NCI-H146 treated with DMSO at 0.1 percent for 48 hours (cell line): ENCODE data around the gene SLC2A4RG.

Experiments used
- DNase-seq: peaks from one replicate; lab custom pipeline; 2025; ENCODE audit not compliant: unreplicated experiment; lab: John Stamatoyannopoulos, UW

SLC2A4RG gene, protein sequence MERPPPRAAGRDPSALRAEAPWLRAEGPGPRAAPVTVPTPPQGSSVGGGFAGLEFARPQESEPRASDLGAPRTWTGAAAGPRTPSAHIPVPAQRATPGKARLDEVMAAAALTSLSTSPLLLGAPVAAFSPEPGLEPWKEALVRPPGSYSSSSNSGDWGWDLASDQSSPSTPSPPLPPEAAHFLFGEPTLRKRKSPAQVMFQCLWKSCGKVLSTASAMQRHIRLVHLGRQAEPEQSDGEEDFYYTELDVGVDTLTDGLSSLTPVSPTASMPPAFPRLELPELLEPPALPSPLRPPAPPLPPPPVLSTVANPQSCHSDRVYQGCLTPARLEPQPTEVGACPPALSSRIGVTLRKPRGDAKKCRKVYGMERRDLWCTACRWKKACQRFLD

DNA sequence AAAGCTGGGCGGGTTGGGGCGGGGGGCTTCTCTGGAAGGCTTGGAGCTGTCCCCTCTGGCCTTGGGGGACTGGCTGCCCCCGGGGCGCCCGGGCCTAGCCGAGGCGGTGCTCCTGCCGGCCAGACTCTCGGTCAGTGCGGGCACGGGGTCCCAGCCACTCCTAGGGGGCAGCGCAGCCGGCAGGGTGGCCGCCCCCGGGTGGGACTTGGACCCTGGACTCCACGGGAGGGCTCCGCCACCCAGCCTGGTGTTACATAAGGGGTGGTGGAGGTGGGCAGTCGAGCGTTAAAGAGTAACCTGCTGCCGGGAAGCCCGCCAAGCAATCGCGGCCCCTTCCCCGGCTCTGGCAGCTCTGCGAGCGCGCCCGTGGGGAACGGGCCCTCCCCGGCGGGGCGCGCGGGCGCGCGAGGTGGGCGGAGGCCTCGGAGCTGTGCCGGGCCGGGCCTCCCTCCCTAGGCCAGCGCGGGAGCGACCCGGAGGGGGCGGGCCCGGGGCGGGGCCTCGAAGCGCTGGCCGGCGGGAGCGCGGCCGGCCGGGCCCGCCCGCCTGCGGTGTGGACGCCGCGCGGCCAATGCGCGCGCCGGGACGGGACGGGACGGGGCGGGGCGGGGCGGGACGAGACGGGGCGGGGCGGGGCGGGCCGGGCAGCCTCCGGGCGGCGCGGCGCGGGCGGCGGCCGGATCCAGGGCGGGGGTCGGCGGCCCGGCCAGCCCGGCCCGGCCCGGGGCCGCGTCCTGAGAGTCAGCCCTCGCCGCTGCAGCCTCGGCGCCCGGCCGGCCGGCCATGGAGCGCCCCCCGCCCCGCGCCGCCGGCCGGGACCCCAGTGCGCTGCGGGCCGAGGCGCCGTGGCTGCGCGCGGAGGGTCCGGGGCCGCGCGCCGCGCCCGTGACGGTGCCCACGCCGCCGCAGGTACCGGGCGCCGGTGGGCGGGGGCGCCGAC, at the start of gene SLC2A4RG:
Gene SLC2A4RG (plus strand): TSS at position 647 of the 940 bp plus-strand sequence. CDS start 137 bp downstream, at position 784.
- no peak for DNase-seq

DNA sequence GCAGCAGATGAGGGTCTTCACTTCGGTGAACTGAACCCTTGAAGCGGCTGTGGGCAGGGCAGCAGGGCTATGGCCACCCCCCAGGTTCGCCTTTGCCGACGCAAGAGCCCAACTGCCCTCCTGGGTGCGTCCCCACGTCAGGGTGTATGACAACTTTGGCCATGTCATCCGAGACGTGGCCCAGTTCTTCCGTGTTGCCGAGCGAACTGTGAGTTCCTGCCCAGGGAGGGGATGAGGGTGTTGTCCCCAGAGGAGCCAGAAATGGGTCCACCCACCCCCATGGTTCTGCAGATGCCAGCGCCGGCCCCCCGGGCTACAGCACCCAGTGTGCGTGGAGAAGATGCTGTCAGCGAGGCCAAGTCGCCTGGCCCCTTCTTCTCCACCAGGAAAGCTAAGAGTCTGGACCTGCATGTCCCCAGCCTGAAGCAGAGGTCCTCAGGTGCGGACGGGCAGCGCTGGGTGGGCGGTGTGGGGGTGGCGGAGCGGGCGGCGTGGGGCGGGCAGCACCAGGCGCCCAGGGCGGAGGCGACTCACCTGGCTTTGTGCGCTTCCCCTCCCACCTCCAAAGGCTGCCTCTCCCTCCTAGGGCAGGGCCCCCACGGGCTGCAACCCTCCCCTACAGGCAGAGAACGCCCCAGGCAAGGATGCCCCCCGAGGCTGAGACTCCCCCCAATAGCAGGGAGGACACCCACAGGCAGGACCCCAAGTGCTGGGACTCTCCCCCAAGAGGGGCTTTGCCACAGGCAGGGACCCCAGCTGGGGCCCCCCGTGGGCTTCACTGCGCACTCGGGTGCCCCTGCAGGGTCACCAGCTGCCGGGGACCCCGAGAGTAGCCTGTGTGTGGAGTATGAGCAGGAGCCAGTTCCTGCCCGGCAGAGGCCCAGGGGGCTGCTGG, 49.3 kb upstream of the SLC2A4RG start:
- no peak for DNase-seq

GRCh38 chr20:63690898-63691710, 48.5 kb upstream of the SLC2A4RG start:
- no peak for DNase-seq

- DNase-seq = no peak
Observed at GRCh38 chr20:63691711-63692435, 47.7 kb upstream of the SLC2A4RG start.

DNA sequence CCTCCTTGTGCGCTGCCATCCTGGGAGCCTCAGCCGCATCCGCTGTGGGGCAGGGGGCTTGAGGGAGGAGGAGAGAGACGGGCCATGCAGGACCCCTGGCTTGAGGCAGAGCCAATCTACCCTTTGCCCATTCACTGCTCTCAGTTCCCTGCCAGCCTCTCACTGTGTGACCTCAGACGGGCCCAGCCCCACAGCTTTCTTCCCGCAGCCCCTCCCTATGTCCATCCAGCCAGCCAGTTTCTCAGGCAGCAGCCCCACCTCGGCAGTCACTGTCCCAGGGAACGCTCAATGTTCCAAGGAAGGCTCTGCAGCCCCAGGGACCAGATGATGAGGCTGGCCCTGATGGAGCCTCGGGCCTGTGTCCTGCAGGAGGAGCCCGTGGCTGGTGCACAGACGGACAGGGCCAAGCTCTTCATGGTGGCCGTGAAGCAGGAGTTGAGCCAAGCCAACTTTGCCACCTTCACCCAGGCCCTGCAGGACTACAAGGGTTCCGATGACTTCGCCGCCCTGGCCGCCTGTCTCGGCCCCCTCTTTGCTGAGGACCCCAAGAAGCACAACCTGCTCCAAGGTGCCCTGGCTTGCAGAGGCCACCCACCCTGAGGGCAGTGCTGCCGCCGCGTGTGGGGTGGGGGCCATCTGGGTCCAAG, 47.0 kb upstream of the SLC2A4RG start:
- DNase-seq = no peak

DNA sequence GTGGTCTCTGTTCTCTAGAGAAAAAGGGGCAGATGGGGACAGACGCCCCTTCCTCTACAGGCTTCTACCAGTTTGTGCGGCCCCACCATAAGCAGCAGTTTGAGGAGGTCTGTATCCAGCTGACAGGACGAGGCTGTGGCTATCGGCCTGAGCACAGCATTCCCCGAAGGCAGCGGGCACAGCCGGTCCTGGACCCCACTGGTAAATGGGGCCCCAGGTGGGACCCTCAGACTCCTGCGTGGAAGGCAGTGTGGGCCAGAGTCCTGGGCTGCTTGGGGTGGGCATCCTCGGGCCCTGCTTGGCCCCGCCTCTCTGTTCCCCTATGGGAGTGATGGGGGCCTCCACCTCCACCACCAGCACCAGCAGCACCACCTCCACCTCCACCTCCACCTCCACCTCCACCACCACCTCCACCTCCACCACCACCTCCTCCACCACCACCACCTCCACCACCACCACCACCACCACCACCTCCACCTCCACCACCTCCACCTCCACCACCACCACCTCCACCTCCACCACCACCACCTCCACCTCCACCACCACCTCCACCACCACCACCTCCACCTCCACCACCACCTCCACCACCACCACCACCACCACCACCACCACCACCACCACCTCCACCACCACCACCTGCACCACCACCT, 46.4 kb upstream of the SLC2A4RG start:
- DNase-seq = no peak

GRCh38 chr20:63693733-63694583, 45.6 kb upstream of the SLC2A4RG start:
- DNase-seq = no peak

DNA sequence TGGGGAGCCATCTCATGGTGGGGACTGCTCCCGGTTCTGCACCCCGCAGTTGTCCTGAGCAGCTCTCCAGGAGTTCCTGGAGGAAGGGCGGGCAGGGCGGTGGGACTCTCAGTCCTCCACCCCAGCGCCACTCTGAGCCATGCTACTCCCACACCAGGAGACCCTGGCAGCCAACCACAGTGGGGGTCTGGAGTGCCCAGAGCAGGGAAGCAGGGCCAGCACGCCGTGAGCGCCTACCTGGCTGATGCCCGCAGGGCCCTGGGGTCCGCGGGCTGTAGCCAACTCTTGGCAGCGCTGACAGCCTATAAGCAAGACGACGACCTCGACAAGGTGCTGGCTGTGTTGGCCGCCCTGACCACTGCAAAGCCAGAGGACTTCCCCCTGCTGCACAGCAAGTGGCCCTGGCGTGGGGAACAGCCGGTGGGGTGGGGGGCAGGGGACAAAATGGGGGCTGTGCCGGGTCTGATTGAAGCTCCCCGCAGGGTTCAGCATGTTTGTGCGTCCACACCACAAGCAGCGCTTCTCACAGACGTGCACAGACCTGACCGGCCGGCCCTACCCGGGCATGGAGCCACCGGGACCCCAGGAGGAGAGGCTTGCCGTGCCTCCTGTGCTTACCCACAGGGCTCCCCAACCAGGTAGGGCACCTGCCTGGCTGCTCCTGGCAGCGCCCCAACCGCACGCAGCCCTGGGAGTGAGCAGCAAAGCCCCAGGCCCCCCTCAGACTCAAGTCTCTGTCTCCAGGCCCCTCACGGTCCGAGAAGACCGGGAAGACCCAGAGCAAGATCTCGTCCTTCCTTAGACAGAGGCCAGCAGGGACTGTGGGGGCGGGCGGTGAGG, 44.8 kb upstream of the SLC2A4RG start:
- no peak for DNase-seq

GRCh38 chr20:63695424-63696305, 43.9 kb upstream of the SLC2A4RG start:
- no peak for DNase-seq

DNA sequence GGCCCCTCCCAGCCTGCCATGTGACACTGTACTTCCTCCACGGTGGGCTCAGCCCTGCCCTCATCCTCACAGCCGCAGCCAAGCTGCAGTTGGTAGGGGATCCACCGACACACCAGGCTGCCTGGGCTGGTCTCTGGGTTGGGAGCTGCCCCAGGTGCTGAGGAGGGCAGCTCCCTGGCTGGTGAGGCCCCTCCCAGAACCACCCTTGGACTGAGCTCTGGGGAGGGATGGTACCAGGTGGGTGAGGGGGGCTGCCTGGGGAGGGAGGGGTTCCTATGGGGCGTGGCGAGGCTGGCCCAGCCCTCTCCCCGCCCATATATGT, 43.3 kb upstream of the SLC2A4RG start:
- no peak for DNase-seq

- no peak for DNase-seq
Observed at GRCh38 chr20:63696628-63697356, 42.8 kb upstream of the SLC2A4RG start, which contains the start of gene TNFRSF6B. Gene TNFRSF6B, plus strand, starts transcription at chr20:63696652. Its CDS starts 116 bp downstream, at chr20:63696768.

GRCh38 chr20:63697357-63697867, 42.2 kb upstream of the SLC2A4RG start:
- no peak for DNase-seq

GRCh38 chr20:63697868-63698545, 41.6 kb upstream of the SLC2A4RG start:
- no peak for DNase-seq
